H1 (cell line): ENCODE measurements around the gene FKBP2. TPM values are rescaled to one million over a fixed set of nuclear protein-coding genes. Genes with fewer than 3 reads are reported as not detected.

Source experiments
- CTCF ChIA-PET: fragments of 300-600 bp; sonication (Branson Sonifier 250); formaldehyde crosslinking; loops from one replicate; lab custom pipeline; 2021; ENCODE audit not compliant: partially characterized antibody; lab: Charles Lee
- POLR2A ChIA-PET: fragments of 300-600 bp; sonication (Branson Sonifier 250); formaldehyde crosslinking; loops from one replicate; lab custom pipeline; 2021; ENCODE audit warnings: inconsistent platforms; ENCODE audit not compliant: partially characterized antibody; lab: Charles Lee
- DNase-seq, 2 experiments: peaks; one replicate each; pipeline versions ENCODE4 v3.0.0 to v3.0.0-alpha.2; 2010 to 2022; ENCODE audit warnings: low spot score in 2 of 2, low read depth in 1 of 2, mixed read lengths in 1 of 2
- FAIRE-seq: peaks from 2 replicates; lab custom pipeline; 2011; peaks lifted over from hg19 to GRCh38; lab: Jason Lieb, UNC
- H2AFZ ChIP-seq: 2 replicates; pipeline ENCODE4 v1.8.1; 2012; ENCODE audit warnings: low read length, inconsistent platforms
- H2AK5ac ChIP-seq: 2 replicates; pipeline ENCODE4 v1.6.1; 2013; ENCODE audit warnings: low read depth, low read length
- H2BK120ac ChIP-seq: replicated peaks from 2 replicates; pipeline ENCODE3; 2013; ENCODE audit warnings: low read depth, low read length, inconsistent platforms
- H2BK12ac ChIP-seq: 2 replicates; pipeline ENCODE4 v1.6.1; 2013; ENCODE audit warnings: low read depth, low read length
- H2BK15ac ChIP-seq: 2 replicates; pipeline ENCODE4 v1.6.1; 2013; ENCODE audit warnings: low read length
- H2BK20ac ChIP-seq: 2 replicates; pipeline ENCODE4 v1.6.1; 2013; ENCODE audit warnings: low read length
- H2BK5ac ChIP-seq: 2 replicates; pipeline ENCODE4 v1.6.1; 2013; ENCODE audit warnings: low read depth, low read length
- H3K14ac ChIP-seq: 2 replicates; pipeline ENCODE4 v1.6.1; 2013; ENCODE audit warnings: inconsistent platforms; ENCODE audit not compliant: insufficient read length
- H3K18ac ChIP-seq: 2 replicates; pipeline ENCODE4 v1.6.1; 2013; ENCODE audit warnings: low read length; ENCODE audit errors: extremely low read depth
- H3K23ac ChIP-seq: 2 replicates; pipeline ENCODE4 v1.6.1; 2013; ENCODE audit warnings: inconsistent platforms; ENCODE audit not compliant: insufficient read length
- H3K23me2 ChIP-seq: 2 replicates; pipeline ENCODE4 v1.6.1; 2013; ENCODE audit warnings: low read depth, low read length
- H3K27ac ChIP-seq: 2 replicates; pipeline ENCODE4 v1.6.1; 2011; ENCODE audit warnings: low read depth, low read length, inconsistent platforms
- H3K27me3 ChIP-seq, 4 experiments: replicated peaks in 1 of 4; 1 replicate in 1 of 4; 2 replicates in 3 of 4; pipeline versions ENCODE4 v1.6.1 to v1.8.1; 2011 to 2013; ENCODE audit warnings: low read length in 3 of 4, mild to moderate bottlenecking in 3 of 4, inconsistent platforms in 2 of 4, mixed read lengths in 2 of 4, moderate library complexity in 1 of 4; ENCODE audit not compliant: control insufficient read depth in 3 of 4, insufficient read depth in 3 of 4; ENCODE audit errors: extremely low read depth in 1 of 4
- H3K36me3 ChIP-seq, 4 experiments: 2 replicates each; pipeline versions ENCODE4 v1.6.1 to v1.8.1; 2011 to 2013; ENCODE audit warnings: mild to moderate bottlenecking in 4 of 4, low read length in 3 of 4, moderate library complexity in 2 of 4, control low read depth in 1 of 4, inconsistent platforms in 1 of 4; ENCODE audit not compliant: insufficient read depth in 4 of 4, control insufficient read depth in 2 of 4
- H3K4ac ChIP-seq: replicated peaks from 2 replicates; pipeline ENCODE3; 2013; ENCODE audit warnings: low read length, low read depth, mixed read lengths, inconsistent platforms; ENCODE audit not compliant: insufficient read length
- H3K4me1 ChIP-seq, 4 experiments: replicated peaks in 1 of 4; 1 replicate in 1 of 4; 2 replicates in 3 of 4; pipeline versions ENCODE4 v1.6.1 to v1.8.1; 2011 to 2013; ENCODE audit warnings: low read length in 3 of 4, inconsistent platforms in 2 of 4, mixed read lengths in 1 of 4; ENCODE audit not compliant: insufficient read depth in 4 of 4, control insufficient read depth in 3 of 4
- H3K4me2 ChIP-seq, 2 experiments: 2 replicates each; pipeline versions ENCODE4 v1.6.1 to v1.8.1; 2011 to 2013; ENCODE audit warnings: low read depth in 2 of 2, low read length in 2 of 2, control low read depth in 1 of 2, inconsistent platforms in 1 of 2, mild to moderate bottlenecking in 1 of 2; ENCODE audit not compliant: insufficient read depth in 1 of 2
- H3K4me3 ChIP-seq, 4 experiments: fragments of 200-600, 300-600 bp in 1 of 4; sonication (generic), shearing (Covaris generic), sonication (Bioruptor Twin) in 1 of 4; 2 replicates each; pipeline versions ENCODE4 v1.5.1 to v1.8.1; 2011 to 2016; ENCODE audit warnings: low read length in 4 of 4, low read depth in 3 of 4, control low read depth in 2 of 4, inconsistent platforms in 2 of 4, mild to moderate bottlenecking in 2 of 4, mixed read lengths in 1 of 4, moderate library complexity in 1 of 4; ENCODE audit not compliant: insufficient read depth in 2 of 4; ENCODE audit errors: extremely low read depth in 1 of 4
- H3K56ac ChIP-seq: replicated peaks from 2 replicates; pipeline ENCODE3; 2013; ENCODE audit warnings: low read depth, mild to moderate bottlenecking, mixed read lengths, low read length, inconsistent platforms; ENCODE audit not compliant: insufficient read length
- H3K79me1 ChIP-seq: 2 replicates; pipeline ENCODE4 v1.6.1; 2013; ENCODE audit warnings: low read depth, low read length, control low read depth
- H3K79me2 ChIP-seq, 2 experiments: 2 replicates each; pipeline versions ENCODE4 v1.6.1 to v1.8.1; 2012 to 2013; ENCODE audit warnings: low read length in 2 of 2, mild to moderate bottlenecking in 2 of 2, inconsistent platforms in 1 of 2; ENCODE audit not compliant: insufficient read depth in 2 of 2, control insufficient read depth in 1 of 2
- H3K9ac ChIP-seq, 4 experiments: replicated peaks in 1 of 4; 1 replicate in 1 of 4; 2 replicates in 3 of 4; pipeline versions ENCODE4 v1.6.1 to v1.8.1; 2011 to 2013; ENCODE audit warnings: low read depth in 3 of 4, low read length in 3 of 4, control low read depth in 2 of 4, mild to moderate bottlenecking in 2 of 4, moderate library complexity in 2 of 4, inconsistent platforms in 1 of 4; ENCODE audit errors: extremely low read depth in 1 of 4
- H3K9me3 ChIP-seq, 2 experiments: 2 replicates each; pipeline versions ENCODE4 v1.6.1 to v1.8.1; 2012 to 2013; ENCODE audit warnings: mild to moderate bottlenecking in 2 of 2, moderate library complexity in 2 of 2, control low read depth in 1 of 2, inconsistent platforms in 1 of 2, low read depth in 1 of 2, low read length in 1 of 2, mixed read lengths in 1 of 2; ENCODE audit not compliant: insufficient read depth in 2 of 2
- H4K20me1 ChIP-seq, 2 experiments: replicated peaks in 1 of 2; 2 replicates each; pipeline versions ENCODE3 to v1.8.1; 2011 to 2013; ENCODE audit warnings: inconsistent platforms in 2 of 2, low read length in 2 of 2, mild to moderate bottlenecking in 1 of 2; ENCODE audit not compliant: insufficient read depth in 2 of 2, control insufficient read depth in 1 of 2
- H4K5ac ChIP-seq: 2 replicates; pipeline ENCODE4 v1.6.1; 2013; ENCODE audit warnings: low read length, low read depth, mixed read lengths, inconsistent platforms; ENCODE audit not compliant: insufficient read length
- H4K8ac ChIP-seq: 2 replicates; pipeline ENCODE4 v1.8.0; 2013; ENCODE audit warnings: mild to moderate bottlenecking, moderate library complexity, low read length, inconsistent platforms; ENCODE audit not compliant: insufficient read depth; ENCODE audit errors: extremely low read depth
- H4K91ac ChIP-seq: replicated peaks from 2 replicates; pipeline ENCODE3; 2013; ENCODE audit warnings: low read length, mixed read lengths, inconsistent platforms; ENCODE audit not compliant: insufficient read length
- CBX8 ChIP-seq: fragments of 300-800, 300-1000 bp; sonication (generic); IDR thresholded peaks from 2 replicates; pipeline ENCODE4 v1.7.1; 2016; ENCODE audit warnings: low read depth, low read length, borderline replicate concordance
- CTBP2 ChIP-seq: IDR thresholded peaks from 2 replicates; pipeline ENCODE4 v1.7.0; 2011; ENCODE audit warnings: borderline replicate concordance, mild to moderate bottlenecking, moderate library complexity, mixed read lengths, low read length; ENCODE audit not compliant: insufficient read depth, insufficient read length
- CTCF ChIP-seq, 3 experiments: IDR thresholded peaks; 1 replicate in 2 of 3; 2 replicates in 1 of 3; pipeline versions ENCODE4 v1.5.1 to v1.6.1; 2011; ENCODE audit warnings: low read length in 3 of 3, mild to moderate bottlenecking in 3 of 3, inconsistent platforms in 2 of 3, low read depth in 1 of 3, moderate library complexity in 1 of 3; ENCODE audit not compliant: insufficient read depth in 1 of 3; ENCODE audit errors: control extremely low read depth in 1 of 3
- NANOG ChIP-seq: IDR thresholded peaks from 2 replicates; pipeline ENCODE4 v1.6.1; 2011; ENCODE audit warnings: low read length, low read depth, mild to moderate bottlenecking, inconsistent platforms; ENCODE audit not compliant: insufficient read depth, poor library complexity, severe bottlenecking
- RAD21 ChIP-seq, 2 experiments: IDR thresholded peaks in 1 of 2; conservative IDR thresholded peaks in 1 of 2; 2 replicates each; pipeline ENCODE4 v1.6.1; 2011; ENCODE audit warnings: low read depth in 2 of 2, low read length in 2 of 2, improper control_type of control experiment in 1 of 2, inconsistent platforms in 1 of 2, mild to moderate bottlenecking in 1 of 2, moderate library complexity in 1 of 2
- TAF1 ChIP-seq: IDR thresholded peaks from 2 replicates; pipeline ENCODE4 v1.6.1; 2011; ENCODE audit warnings: mild to moderate bottlenecking, low read depth, low read length
- whole genome bisulfite sequencing, 2 experiments: shearing (Covaris generic) in 1 of 2; methylation state at CpG; one replicate each; pipeline versions ENCODE4 v1.1.6 to v1.1.7; 2013 to 2015; ENCODE audit warnings: low lambda C conversion rate in 2 of 2, mixed read lengths in 2 of 2, inconsistent platforms in 1 of 2, low coverage in 1 of 2, missing lambda C conversion rate in 1 of 2; ENCODE audit not compliant: insufficient replicate concordance in 2 of 2, insufficient coverage in 1 of 2, insufficient read length in 1 of 2; ENCODE audit errors: extremely low coverage in 1 of 2, missing lambda C conversion rate in 1 of 2; 5-methylcytosine and 5-hydroxymethylcytosine counted together
- polyA plus RNA-seq, 7 experiments: library from polyadenylated mRNA; depleted of rRNA in 3 of 7; stranded (reverse) in 5 of 7; unstranded in 2 of 7; fragments of >200 nt in 5 of 7; fragments of 200-250 nt in 2 of 7; gene quantifications; 1 replicate in 5 of 7; 2 replicates in 1 of 7; 4 replicates in 1 of 7; pipeline versions ENCODE4 v1.2.1 to v1.2.3, GENCODE V29; 2011 to 2013; ENCODE audit warnings: missing spikeins in 2 of 7, mixed read lengths in 2 of 7
- total RNA-seq: library from RNA; stranded (reverse); fragmentation: NEBNext Ultra II Directional; extraction: Animal tissue kit (Norgen Biotek cat#: 25700); gene quantifications from 2 replicates; pipeline ENCODE4 v1.2.1, GENCODE V29; 2021

Gene FKBP2
- total and polyA plus RNA-seq, 2 of the 8 experiments (the other 6 are each of a cell fraction or from before 2014, with no cell fraction given): 41.7 to 52.5 TPM

DNA sequence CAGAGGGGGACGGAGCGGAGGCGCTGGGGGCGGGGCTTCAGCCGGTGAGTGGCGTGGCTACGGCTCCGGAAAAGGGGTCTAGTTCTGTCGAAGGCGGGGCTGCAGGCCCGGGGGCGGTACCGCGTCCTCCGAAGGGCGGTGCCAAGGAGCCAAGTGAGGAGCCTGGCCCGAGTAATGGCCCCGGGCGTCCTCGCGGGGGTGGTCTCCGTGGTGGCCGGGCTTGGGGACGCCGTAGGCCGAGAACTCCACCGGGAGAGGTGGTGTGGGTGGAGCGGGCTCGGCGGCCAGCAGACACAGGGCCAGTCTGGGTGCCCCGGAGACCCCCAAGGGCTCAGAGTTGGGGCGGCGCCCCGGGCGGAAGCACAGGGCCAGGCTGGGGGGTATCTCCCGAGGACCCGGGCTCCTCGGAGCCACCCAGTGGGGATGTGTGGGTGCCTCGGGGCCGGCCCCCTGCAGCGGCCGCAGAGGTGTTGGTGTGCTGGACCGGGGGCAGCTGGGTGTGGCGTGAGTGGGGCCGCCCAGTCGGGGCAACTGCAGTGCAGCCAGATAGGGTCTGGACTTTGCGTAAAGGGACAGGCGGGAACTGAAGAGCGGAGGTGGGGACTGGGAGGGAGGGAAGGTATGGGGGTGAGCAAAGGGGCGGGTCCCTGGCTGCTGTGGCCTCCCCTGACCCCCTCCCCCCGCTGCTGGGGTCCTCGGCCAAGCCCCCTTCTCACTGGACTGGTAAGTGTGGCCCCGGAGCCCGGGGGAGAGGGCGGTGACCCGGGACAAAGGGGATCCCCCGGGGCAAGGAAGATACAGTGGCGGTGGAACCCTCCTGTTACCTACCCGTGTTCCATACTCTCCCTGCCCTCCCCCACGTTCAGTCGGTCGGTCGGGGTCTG lies 838 bp downstream of the FKBP2 start:
- peak overlapping the region; percentile 88; the same call in 1 of the 2 replicates for H2BK5ac ChIP-seq
- no peak for FAIRE-seq
- ChIA-PET CTCF (interaction anchor here (0.5 to 3.9 kb wide), 8 partner anchors 9 to 1569 kb away, joined by 3 to 17 read pairs (median 4); partner anchors contain the start of genes NUDT22 and TRPT1), POLR2A (interaction anchor here (0.7 to 13.1 kb wide), 13 partner anchors 7 to 243 kb away, joined by 3 to 352 read pairs (median 35); partner anchors contain the start of genes BAD, DNAJC4, FERMT3 and GPR137)
- peak overlapping the region; percentile 38 for H3K4ac ChIP-seq
- H3K9me3 ChIP-seq: no peaks in the 10 kb centered on the region
- 0 out of 2 replicates have a peak overlapping the region, but pooled peaks have one; percentile 46 for H2BK15ac ChIP-seq
- peaks cover 0 to 18% (median 12%) of the 10 kb centered on the region in 4 experiments; a peak in 6 of 7 replicates for H3K4me1 ChIP-seq
- no peak overlapping the region for H2BK120ac ChIP-seq
- H2AFZ ChIP-seq: no peak overlapping the region
- H3K14ac ChIP-seq: no peak overlapping the region
- peaks cover 6 to 21% of the 10 kb centered on the region in 2 experiments; a peak in 3 of 4 replicates for H3K79me2 ChIP-seq
- H4K91ac ChIP-seq: peak overlapping the region; percentile 66
- 1% methylated on average over 44 of the region's 63 CpGs; no CpG with 5 or more reads in 1 of the 2 experiments for WGBS, 2 experiments
- H3K79me1 ChIP-seq: peaks cover 6% of the 10 kb centered on the region
- H4K20me1 ChIP-seq: peaks cover 0 to 13% of the 10 kb centered on the region in 2 experiments
- H3K27ac ChIP-seq: peak overlapping the region; percentile 38; the same call in 1 of the 2 replicates
- H3K18ac ChIP-seq: peak overlapping the region; percentile 71
- peak overlapping the region; percentile 74 for H4K5ac ChIP-seq
- peak overlapping the region; percentile 90 for H3K56ac ChIP-seq
- peaks cover 16% of the 10 kb centered on the region for H3K23me2 ChIP-seq
- no peak overlapping the region for H3K23ac ChIP-seq
- peak overlapping the region; percentile 65 to 81 (median 65); a peak in 6 of 7 replicates for H3K9ac ChIP-seq
- H2BK12ac ChIP-seq: no peak overlapping the region
- H3K4me3 ChIP-seq: peak overlapping the region; percentile 61 to 82 (median 78)
- peak; percentile 82 to 99 for DNase-seq
- peak overlapping the region; percentile 79 to 82 for H3K4me2 ChIP-seq
- H3K27me3 ChIP-seq: no peaks in the 10 kb centered on the region
- H2AK5ac ChIP-seq: peak overlapping the region; percentile 82; the same call in 1 of the 2 replicates
- peak overlapping the region; percentile 92 for H4K8ac ChIP-seq
- H3K36me3 ChIP-seq: peaks cover 0 to 19% (median 7%) of the 10 kb centered on the region in 4 experiments; a peak in 4 of 8 replicates
- peak overlapping the region; percentile 72; the same call in 1 of the 2 replicates for H2BK20ac ChIP-seq
- TF ChIP-seq RAD21 (IDR thresholded peaks at IDR 0.05 in 1 of 2, conservative IDR thresholded peaks at IDR 0.05 in 1 of 2; ENCODE audit: low read depth in 2 of 2, low read length in 2 of 2): no peak
- TF ChIP-seq TAF1: 0 out of 2 replicates have a peak, but pooled peaks have one; percentile 43
- no peak for TF ChIP-seq NANOG
- TF ChIP-seq CBX8: no peak
- TF ChIP-seq CTCF (IDR thresholded peaks at IDR 0.05; ENCODE audit: control extremely low read depth in 1 of 3, insufficient read depth in 1 of 3, low read depth in 1 of 3, low read length in 3 of 3): no peak
- no peak for TF ChIP-seq CTBP2
